Osteocyte (in vitro differentiated cells): ENCODE measurements around the gene LASP1. TPM values are rescaled to one million over a fixed set of nuclear protein-coding genes. Genes with fewer than 3 reads are reported as not detected.

ENCODE experiments used
- DNase-seq: peaks from one replicate; pipeline ENCODE4 v3.0.0; 2021; ENCODE audit warnings: mixed read lengths; ENCODE audit not compliant: unreplicated experiment; ENCODE audit errors: extremely low spot score
- H3K27ac Mint-ChIP-seq: one replicate; pipeline ENCODE4 v1.8.0; 2021; ENCODE audit warnings: mild to moderate bottlenecking, mixed read lengths; ENCODE audit not compliant: unreplicated experiment
- H3K27me3 Mint-ChIP-seq: one replicate; pipeline ENCODE4 v1.8.0; 2021; ENCODE audit warnings: mixed read lengths; ENCODE audit not compliant: unreplicated experiment
- H3K36me3 Mint-ChIP-seq: one replicate; pipeline ENCODE4 v1.8.0; 2021; ENCODE audit warnings: mixed read lengths; ENCODE audit not compliant: unreplicated experiment
- H3K4me1 Mint-ChIP-seq: one replicate; pipeline ENCODE4 v1.8.0; 2021; ENCODE audit warnings: mixed read lengths; ENCODE audit not compliant: unreplicated experiment
- H3K4me3 Mint-ChIP-seq: one replicate; pipeline ENCODE4 v1.8.0; 2021; ENCODE audit warnings: mild to moderate bottlenecking, moderate library complexity, mixed read lengths; ENCODE audit not compliant: unreplicated experiment
- H3K9me3 Mint-ChIP-seq: one replicate; pipeline ENCODE4 v1.8.0; 2021; ENCODE audit warnings: mixed read lengths; ENCODE audit not compliant: unreplicated experiment
- CTCF ChIP-seq: fragments of 200-600 bp; sonication (generic); IDR thresholded peaks from 2 replicates; pipeline ENCODE4 v1.5.0; 2021; ENCODE audit warnings: antibody characterized with exemption, mild to moderate bottlenecking, moderate library complexity
- total RNA-seq: library from RNA; stranded (reverse); gene quantifications from 2 replicates; pipeline ENCODE4 v1.2.1, GENCODE V29; 2021

Gene LASP1
- total RNA-seq, 1 donor from 2014 or later: 402 TPM

DNA sequence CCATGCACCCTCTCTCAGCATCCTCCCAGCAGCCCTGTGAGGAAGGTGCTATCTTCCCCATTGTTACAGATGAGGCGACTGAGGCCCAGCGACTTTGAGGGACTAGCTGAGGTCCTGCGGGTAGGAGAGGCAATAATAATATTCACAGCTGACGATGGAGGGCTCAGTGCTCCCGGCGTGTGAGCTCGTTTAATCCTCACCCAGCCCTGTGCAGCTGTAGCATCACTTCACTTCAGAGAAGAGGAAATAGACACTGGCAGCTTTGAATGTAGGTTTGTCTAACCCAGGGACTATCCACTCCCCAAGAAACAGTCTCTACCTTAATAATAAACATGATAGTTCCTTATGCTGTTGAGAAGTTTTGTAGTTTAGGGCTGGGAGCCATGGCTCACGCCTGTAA, 21.6 kb downstream of the LASP1 start:
- Mint-ChIP-seq H3K36me3 (peaks cover 21% of the 10 kb centered on the region), H3K4me1 (peaks cover 62% of the 10 kb centered on the region), H3K9me3 (no peaks in the 10 kb centered on the region), H3K27ac (peak overlapping the region; percentile 62), H3K27me3 (no peaks in the 10 kb centered on the region), H3K4me3 (no peak overlapping the region)
- DNase-seq: no peak
- no peak for TF ChIP-seq CTCF

GRCh38 chr17:38892083-38892482, 22.2 kb downstream of the LASP1 start:
- Mint-ChIP-seq H3K4me3 (no peak overlapping the region), H3K36me3 (peaks cover 21% of the 10 kb centered on the region), H3K9me3 (no peaks in the 10 kb centered on the region), H3K4me1 (peaks cover 64% of the 10 kb centered on the region), H3K27ac (peak overlapping the region; percentile 62), H3K27me3 (no peaks in the 10 kb centered on the region)
- DNase-seq: no peak
- no peak for TF ChIP-seq CTCF

GRCh38 chr17:38892620-38893019, 22.8 kb downstream of the LASP1 start:
- DNase-seq: no peak
- no peaks in the 10 kb centered on the region for H3K9me3 Mint-ChIP-seq
- no peak overlapping the region for H3K27ac Mint-ChIP-seq
- no peaks in the 10 kb centered on the region for H3K27me3 Mint-ChIP-seq
- H3K4me1 Mint-ChIP-seq: peaks cover 68% of the 10 kb centered on the region
- no peak overlapping the region for H3K4me3 Mint-ChIP-seq
- TF ChIP-seq CTCF: no peak
- peaks cover 22% of the 10 kb centered on the region for H3K36me3 Mint-ChIP-seq

GRCh38 chr17:38893113-38893512, 23.3 kb downstream of the LASP1 start:
- Mint-ChIP-seq H3K9me3 (no peaks in the 10 kb centered on the region), H3K36me3 (peaks cover 24% of the 10 kb centered on the region), H3K4me3 (no peak overlapping the region), H3K27me3 (no peaks in the 10 kb centered on the region), H3K27ac (peak overlapping the region; percentile 80), H3K4me1 (peaks cover 72% of the 10 kb centered on the region)
- no peak for TF ChIP-seq CTCF
- DNase-seq: no peak

DNA sequence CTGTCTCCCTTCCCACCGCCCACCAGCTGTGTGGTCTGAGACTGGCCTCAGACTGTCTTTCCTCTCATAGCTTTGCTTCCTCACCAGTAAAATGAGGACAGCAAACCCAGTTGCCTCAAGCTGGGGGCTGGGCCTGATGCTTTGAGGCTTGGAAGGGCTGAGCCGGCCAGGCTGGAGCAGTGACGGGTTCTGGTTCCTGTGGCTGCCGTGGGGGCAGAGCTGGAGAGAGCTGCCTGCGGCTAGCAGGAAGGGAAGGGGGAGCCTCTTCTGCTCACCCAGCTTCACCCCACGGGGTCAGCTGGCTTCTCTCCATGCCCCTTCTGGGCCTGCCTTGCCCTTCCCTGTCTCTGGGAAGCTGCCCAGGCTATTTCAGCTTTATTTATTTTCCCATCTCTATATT, 23.7 kb downstream of the LASP1 start:
- Mint-ChIP-seq H3K36me3 (peaks cover 27% of the 10 kb centered on the region), H3K4me3 (no peak overlapping the region), H3K4me1 (peaks cover 75% of the 10 kb centered on the region), H3K9me3 (no peaks in the 10 kb centered on the region), H3K27me3 (no peaks in the 10 kb centered on the region), H3K27ac (peak overlapping the region; percentile 80)
- TF ChIP-seq CTCF: no peak
- DNase-seq: no peak
